ENCODE measurements around the gene FAM72C. TPM values are rescaled to one million over a fixed set of nuclear protein-coding genes. Genes with fewer than 3 reads are reported as not detected.
"Not testable (repeated sequence)": the region's sequence is repeated elsewhere in the genome, so short reads cannot be mapped to it uniquely, and the experiment has no call there.

Gene FAM72C
- 10 to 100 TPM in 1 of 2 donors, 1 to 10 TPM in 1; 6.0 to 17.8 TPM for total RNA-seq

GRCh38 chr1:143971924-143972700 lies at the start of gene FAM72C:
Gene FAM72C (minus strand): TSS chr1:143971986. CDS start chr1:143971141, 845 bp downstream.
- H3K4me3 Mint-ChIP-seq; H3K27me3 Mint-ChIP-seq; H3K36me3 Mint-ChIP-seq; H3K27ac Mint-ChIP-seq; H3K4me1 Mint-ChIP-seq (ENCODE audit: low read depth in 2 of 2); H3K9me3 Mint-ChIP-seq; DNase-seq (ENCODE audit: low spot score): not testable (repeated sequence)
- ATAC-seq, result peak; percentile 91 to 92

DNA sequence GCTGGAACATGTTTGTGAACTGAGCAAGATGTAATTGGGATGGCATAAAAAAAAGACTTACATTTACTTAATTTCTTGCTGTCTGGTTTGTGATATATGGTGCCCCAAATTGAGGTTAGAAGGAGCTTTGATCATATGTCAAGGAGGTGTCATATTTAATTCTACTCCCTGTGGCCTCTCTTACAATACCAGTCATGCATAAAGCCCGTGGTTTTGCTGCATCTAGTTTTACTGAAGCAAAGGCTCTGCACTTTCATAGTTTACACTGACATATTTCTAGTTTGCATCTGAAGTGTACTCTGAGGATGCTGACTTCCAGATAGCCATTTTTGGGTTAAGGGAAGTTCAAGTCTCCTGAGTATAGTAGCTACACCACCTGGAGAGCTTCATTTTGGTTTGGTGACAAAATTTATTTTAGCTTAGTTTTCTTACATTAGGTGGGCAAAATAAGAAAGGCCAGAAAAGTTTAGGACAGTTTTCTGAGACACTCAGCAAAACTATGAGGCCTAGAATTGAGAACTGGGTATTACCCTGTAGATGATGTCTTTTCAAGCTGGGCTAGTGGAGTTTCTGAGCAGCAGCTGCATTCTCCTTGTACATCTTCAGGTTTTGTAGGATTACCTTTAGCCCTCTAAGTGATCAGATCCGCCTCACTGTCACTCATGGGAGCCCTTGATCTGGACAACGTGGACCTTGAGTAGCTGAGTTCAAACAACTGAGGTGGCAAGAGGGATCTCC lies 48.4 kb upstream of the FAM72C start:
- DNase-seq (ENCODE audit: low spot score); H3K36me3 Mint-ChIP-seq; H3K27ac Mint-ChIP-seq; H3K4me3 Mint-ChIP-seq; H3K27me3 Mint-ChIP-seq; H3K4me1 Mint-ChIP-seq (ENCODE audit: low read depth in 2 of 2); H3K9me3 Mint-ChIP-seq; ATAC-seq: not testable (repeated sequence)

DNA sequence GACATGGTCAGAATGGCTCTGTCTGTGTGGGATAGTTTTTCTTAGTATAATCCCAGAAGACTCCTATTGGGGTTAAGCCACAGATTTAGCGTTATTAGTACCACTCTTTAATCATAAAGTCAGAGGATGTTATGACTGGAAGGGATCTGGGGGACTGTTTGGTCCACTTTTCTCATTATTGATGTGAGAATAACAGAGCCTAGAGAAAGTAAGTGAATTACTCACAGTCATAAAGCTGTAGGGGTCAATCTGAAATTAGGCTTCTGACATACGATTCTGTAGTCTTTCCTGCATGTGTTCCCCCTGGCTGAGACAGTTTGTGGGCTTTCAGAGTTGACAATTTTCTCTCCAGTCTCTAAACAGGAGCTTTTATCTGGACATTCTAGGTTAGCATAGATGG lies 47.3 kb upstream of the FAM72C start:
- not testable (repeated sequence) for H3K9me3 Mint-ChIP-seq; H3K36me3 Mint-ChIP-seq; H3K27me3 Mint-ChIP-seq; DNase-seq (ENCODE audit: low spot score); H3K4me1 Mint-ChIP-seq (ENCODE audit: low read depth in 2 of 2); H3K4me3 Mint-ChIP-seq; H3K27ac Mint-ChIP-seq; ATAC-seq

DNA sequence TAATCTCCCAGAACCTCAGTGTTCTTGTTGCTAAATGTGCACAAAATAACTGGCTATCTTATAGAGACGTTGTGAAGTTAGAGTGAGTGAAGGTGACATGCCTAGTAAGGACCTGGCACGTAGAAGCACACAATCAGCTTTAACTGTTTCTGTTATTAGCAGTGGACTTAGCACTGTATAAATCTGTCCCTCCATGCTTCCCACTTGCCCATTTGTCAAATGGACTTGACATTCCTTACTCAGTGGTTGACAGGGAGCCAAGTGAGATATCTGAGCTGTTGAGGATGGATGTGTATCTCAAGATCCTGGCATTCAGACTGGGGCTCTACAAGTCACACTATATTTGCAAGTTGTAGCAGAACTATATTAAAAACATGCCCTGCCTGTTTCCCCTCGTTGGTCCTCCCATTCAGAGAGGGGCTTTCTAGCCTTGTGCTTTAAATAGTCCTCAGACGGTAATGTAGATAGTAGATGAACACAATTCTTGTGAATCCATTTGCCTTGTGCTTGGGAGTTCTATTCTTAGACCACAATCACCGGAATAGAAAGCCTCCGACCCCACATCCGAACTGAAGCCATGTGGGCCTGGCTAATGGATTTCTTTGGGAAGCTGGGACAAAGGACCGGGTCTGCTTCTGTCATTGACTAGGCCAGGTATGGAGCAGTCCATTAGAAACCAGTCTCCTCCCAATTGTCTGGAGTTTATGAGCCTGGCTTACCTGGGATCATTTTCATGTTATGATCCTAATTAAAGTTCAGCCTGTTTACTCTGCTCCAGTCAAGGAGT lies 43.6 kb upstream of the FAM72C start:
- not testable (repeated sequence) for ATAC-seq; H3K27ac Mint-ChIP-seq; H3K4me1 Mint-ChIP-seq (ENCODE audit: low read depth in 2 of 2); H3K9me3 Mint-ChIP-seq; H3K36me3 Mint-ChIP-seq; DNase-seq (ENCODE audit: low spot score); H3K27me3 Mint-ChIP-seq; H3K4me3 Mint-ChIP-seq

- H3K36me3 Mint-ChIP-seq; H3K27ac Mint-ChIP-seq; DNase-seq (ENCODE audit: low spot score); H3K4me1 Mint-ChIP-seq (ENCODE audit: low read depth in 2 of 2); ATAC-seq; H3K27me3 Mint-ChIP-seq; H3K4me3 Mint-ChIP-seq; H3K9me3 Mint-ChIP-seq: not testable (repeated sequence)
Measured at GRCh38 chr1:144014528-144014927, 42.7 kb upstream of the FAM72C start.

DNA sequence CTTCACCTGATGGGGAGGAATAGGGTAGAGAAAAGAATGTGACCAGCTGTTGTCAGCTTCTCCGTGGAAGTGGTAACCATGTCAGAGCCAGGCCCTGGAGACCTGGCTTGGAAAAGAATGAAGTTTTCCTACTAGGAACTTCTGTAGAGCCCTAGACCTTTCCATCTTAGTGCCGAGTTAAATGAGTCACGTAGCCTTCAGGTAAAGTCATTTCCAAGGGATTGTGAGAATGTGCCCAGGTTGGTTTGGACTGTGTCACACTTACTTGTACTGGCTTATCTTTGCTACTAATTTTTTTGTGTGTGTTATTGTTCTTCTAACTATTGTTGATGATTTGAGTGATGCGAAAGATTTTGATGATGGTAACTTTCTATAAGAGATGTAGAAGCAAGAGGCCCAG lies 42.3 kb upstream of the FAM72C start:
- H3K4me3 Mint-ChIP-seq; H3K27me3 Mint-ChIP-seq; H3K9me3 Mint-ChIP-seq; ATAC-seq; H3K36me3 Mint-ChIP-seq; DNase-seq (ENCODE audit: low spot score); H3K27ac Mint-ChIP-seq; H3K4me1 Mint-ChIP-seq (ENCODE audit: low read depth in 2 of 2): not testable (repeated sequence)

- peak; percentile 95 to 99 for ATAC-seq
- H3K9me3 Mint-ChIP-seq; H3K4me3 Mint-ChIP-seq; H3K27me3 Mint-ChIP-seq; H3K4me1 Mint-ChIP-seq (ENCODE audit: low read depth in 2 of 2); H3K36me3 Mint-ChIP-seq; DNase-seq (ENCODE audit: low spot score); H3K27ac Mint-ChIP-seq: not testable (repeated sequence)
Measured at GRCh38 chr1:144012168-144012733, 40.5 kb upstream of the FAM72C start.

DNA sequence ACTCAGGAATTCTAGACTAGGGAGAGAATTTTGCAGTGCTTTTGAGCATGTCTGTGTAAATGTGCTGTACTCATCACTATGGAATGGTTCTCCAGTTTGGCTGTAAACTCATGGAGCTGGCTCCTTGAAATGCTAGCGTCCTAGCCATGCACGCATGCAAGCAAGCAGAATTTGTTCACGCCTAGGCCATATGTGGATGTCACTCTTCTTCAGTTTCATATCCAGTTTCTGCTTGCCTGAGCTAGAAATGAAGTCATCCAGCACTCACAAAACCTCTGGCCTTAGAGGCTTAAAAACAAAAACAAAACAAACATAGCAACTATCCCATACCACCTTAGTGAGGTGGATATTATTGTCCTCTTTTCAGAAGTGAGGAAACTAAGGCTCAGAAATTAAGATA lies 37.6 kb upstream of the FAM72C start:
- peak in 1 of 2 donors; percentile 60 for ATAC-seq
- not testable (repeated sequence) for H3K36me3 Mint-ChIP-seq; H3K4me1 Mint-ChIP-seq (ENCODE audit: low read depth in 2 of 2); H3K9me3 Mint-ChIP-seq; H3K27me3 Mint-ChIP-seq; DNase-seq (ENCODE audit: low spot score); H3K27ac Mint-ChIP-seq; H3K4me3 Mint-ChIP-seq

DNA sequence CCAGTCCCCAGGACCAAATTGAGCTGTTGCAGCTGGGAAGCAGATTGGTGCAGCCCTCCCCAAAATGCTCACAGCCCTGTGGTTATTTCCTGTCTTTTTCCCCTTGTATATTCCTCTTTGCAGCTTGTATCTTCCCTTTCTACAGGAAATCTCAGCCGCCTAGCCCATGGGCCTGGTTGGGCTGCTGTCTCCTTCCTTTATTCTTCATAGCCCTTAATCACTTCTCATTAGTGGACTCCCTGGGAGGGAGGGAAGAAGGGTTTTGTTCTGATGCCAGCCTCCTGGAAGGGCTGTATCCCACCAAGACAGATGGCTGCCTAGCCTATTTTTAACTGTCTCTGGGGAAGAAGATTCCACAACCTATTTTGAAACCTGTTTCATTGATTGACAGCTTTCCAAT lies 32.5 kb upstream of the FAM72C start:
- H3K4me3 Mint-ChIP-seq, result not testable (repeated sequence)

DNA sequence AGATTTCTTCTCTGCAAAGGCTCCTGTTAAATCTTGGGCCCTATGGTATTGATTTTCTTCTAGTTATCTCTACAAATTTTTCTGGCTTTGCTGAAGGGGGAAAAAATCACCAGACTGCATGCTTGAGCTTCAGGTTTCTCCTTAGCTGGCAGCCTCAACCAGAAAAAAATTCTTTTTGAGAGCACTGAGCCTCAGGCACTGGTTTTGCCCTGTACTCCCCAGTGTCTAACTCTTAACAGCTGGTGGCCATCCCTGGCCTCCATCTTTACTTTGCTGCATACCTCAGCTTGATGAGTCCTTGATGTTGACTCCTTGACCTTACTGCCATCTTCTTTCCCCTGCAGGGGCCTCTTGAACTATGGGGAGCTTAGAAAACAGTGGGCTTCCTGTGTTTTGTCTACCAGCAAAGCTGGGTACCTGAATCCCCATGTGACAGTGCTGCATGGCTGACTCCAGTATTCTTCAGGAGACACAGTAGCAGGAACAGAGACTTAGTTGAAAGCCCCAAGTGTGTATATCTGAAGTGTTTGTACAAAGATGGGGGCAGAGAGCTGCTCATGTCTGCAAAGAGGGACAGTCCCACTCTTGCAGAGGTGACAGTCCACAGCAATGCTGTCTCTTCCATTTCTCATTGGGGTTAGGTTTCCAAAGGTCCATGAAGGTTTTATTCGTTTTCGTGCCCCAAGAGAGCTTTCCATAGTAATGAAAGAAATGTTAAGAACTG lies 31.7 kb upstream of the FAM72C start:
- H3K4me1 Mint-ChIP-seq (ENCODE audit: low read depth in 2 of 2); ATAC-seq; H3K27ac Mint-ChIP-seq; H3K4me3 Mint-ChIP-seq; H3K9me3 Mint-ChIP-seq; H3K27me3 Mint-ChIP-seq; DNase-seq (ENCODE audit: low spot score); H3K36me3 Mint-ChIP-seq: not testable (repeated sequence)

More for the DNA sequence above, 32.5 kb upstream of the FAM72C start:
- H3K27ac Mint-ChIP-seq; H3K36me3 Mint-ChIP-seq; H3K9me3 Mint-ChIP-seq; DNase-seq (ENCODE audit: low spot score); H3K27me3 Mint-ChIP-seq; ATAC-seq; H3K4me1 Mint-ChIP-seq (ENCODE audit: low read depth in 2 of 2): not testable (repeated sequence)

GRCh38 chr1:144002141-144002881 lies 30.5 kb upstream of the FAM72C start:
- not testable (repeated sequence) for H3K27ac Mint-ChIP-seq; H3K4me1 Mint-ChIP-seq (ENCODE audit: low read depth in 2 of 2); H3K4me3 Mint-ChIP-seq; H3K9me3 Mint-ChIP-seq; H3K36me3 Mint-ChIP-seq; ATAC-seq; H3K27me3 Mint-ChIP-seq; DNase-seq (ENCODE audit: low spot score)

DNA sequence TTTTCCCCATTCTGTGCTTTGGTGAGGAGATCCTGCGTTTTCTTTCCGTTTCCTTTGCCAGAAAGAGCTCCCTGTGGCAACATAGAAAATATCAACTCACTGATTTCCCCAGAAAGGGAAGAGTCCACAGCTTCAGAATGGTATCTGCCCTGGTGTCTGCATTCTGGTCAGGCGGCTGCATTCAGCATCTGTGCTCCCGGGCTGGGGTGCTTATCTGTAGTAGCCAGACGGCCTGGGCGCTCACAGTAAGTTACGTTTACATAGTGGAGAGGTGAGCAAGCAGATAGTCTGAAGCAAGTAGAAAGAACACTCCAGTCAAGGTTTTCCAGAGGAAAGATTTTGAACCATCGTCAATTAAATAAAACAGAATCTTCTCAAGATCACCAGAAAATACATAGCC lies 29.3 kb upstream of the FAM72C start:
- H3K4me1 Mint-ChIP-seq (ENCODE audit: low read depth in 2 of 2); DNase-seq (ENCODE audit: low spot score); H3K9me3 Mint-ChIP-seq; H3K4me3 Mint-ChIP-seq; H3K27ac Mint-ChIP-seq; ATAC-seq; H3K27me3 Mint-ChIP-seq; H3K36me3 Mint-ChIP-seq: not testable (repeated sequence)

DNA sequence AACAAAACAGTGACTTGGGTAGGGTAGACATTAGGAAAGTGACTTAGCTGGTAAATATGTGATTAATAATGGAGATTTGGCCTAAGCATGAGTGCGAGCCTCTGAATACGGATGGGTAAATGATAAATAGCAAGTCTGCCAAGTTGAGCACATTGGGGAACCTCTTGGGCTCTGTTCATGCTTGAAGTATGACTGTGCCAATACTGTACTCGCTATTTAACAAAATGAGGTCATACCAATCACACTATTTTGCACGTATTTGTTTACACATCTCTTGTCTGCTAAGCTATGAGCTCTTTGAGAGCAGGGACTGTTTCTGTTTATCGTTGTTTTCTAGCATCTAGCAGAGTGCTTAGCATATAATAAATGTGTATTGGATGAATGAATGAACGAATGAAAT lies 24.2 kb upstream of the FAM72C start:
- not testable (repeated sequence) for H3K4me1 Mint-ChIP-seq (ENCODE audit: low read depth in 2 of 2); ATAC-seq; H3K27ac Mint-ChIP-seq; H3K36me3 Mint-ChIP-seq; H3K27me3 Mint-ChIP-seq; H3K9me3 Mint-ChIP-seq; H3K4me3 Mint-ChIP-seq; DNase-seq (ENCODE audit: low spot score)
